SW480 (cell line): Measurements from ENCODE around the gene PPP1R15A.
"Not testable (repeated sequence)": the region's sequence is repeated elsewhere in the genome, so short reads cannot be mapped to it uniquely, and the experiment has no call there.

ENCODE experiments used
- DNase-seq: peaks from one replicate; pipeline ENCODE4 v3.0.0-alpha.2; 2016; ENCODE audit warnings: low spot score

The PPP1R15A gene

GRCh38 chr19:48859711-48860572, 12.3 kb upstream of the PPP1R15A start:
- no peak for DNase-seq

- no peak for DNase-seq
Measured at GRCh38 chr19:48861313-48861712, 10.9 kb upstream of the PPP1R15A start.

- DNase-seq: no peak
Measured at GRCh38 chr19:48862827-48863226, 9.4 kb upstream of the PPP1R15A start.

- no peak for DNase-seq
Measured at GRCh38 chr19:48866692-48867091, 5.5 kb upstream of the PPP1R15A start.

GRCh38 chr19:48867123-48867745, 5.0 kb upstream of the PPP1R15A start:
- peak; percentile 44 for DNase-seq

- DNase-seq: no peak
Measured at GRCh38 chr19:48867746-48868113, 4.5 kb upstream of the PPP1R15A start.

GRCh38 chr19:48868114-48868886, 3.9 kb upstream of the PPP1R15A start, which contains the start of gene PLEKHA4:
Gene PLEKHA4 (minus strand): TSS chr19:48868617. CDS start chr19:48867620, 997 bp downstream.
- DNase-seq: peak; percentile 66

- DNase-seq: no peak
Measured at GRCh38 chr19:48870048-48870447, 2.2 kb upstream of the PPP1R15A start.

GRCh38 chr19:48871471-48872181, 595 bp upstream of the PPP1R15A start:
- not testable (repeated sequence) for DNase-seq

GRCh38 chr19:48872884-48873475, 759 bp downstream of the PPP1R15A start:
- peak; percentile 99 for DNase-seq

- no peak for DNase-seq
Measured at GRCh38 chr19:48873476-48874302, 1.5 kb downstream of the PPP1R15A start.

- DNase-seq: peak; percentile 59
Measured at GRCh38 chr19:48874303-48875135, 2.3 kb downstream of the PPP1R15A start.

- DNase-seq: not testable (repeated sequence)
Measured at GRCh38 chr19:48876043-48876981, 4.1 kb downstream of the PPP1R15A start.

- no peak for DNase-seq
Measured at GRCh38 chr19:48877855-48878195, 5.6 kb downstream of the PPP1R15A start.

GRCh38 chr19:48878196-48879024, 6.2 kb downstream of the PPP1R15A start:
- no peak for DNase-seq

- DNase-seq: no peak
Measured at GRCh38 chr19:48879025-48879637, 6.9 kb downstream of the PPP1R15A start.

GRCh38 chr19:48879696-48880095, 7.5 kb downstream of the PPP1R15A start:
- DNase-seq: not testable (repeated sequence)
